CD4-positive, alpha-beta T cell treated with Interleukin-1 beta for 1 hour (primary cell): ENCODE data around the gene PAM.
"Not testable (repeated sequence)": the region's sequence is repeated elsewhere in the genome, so short reads cannot be mapped to it uniquely, and the experiment has no call there.

Experiments used
- DNase-seq, 2 donors: peaks; one replicate each; pipeline ENCODE4 v3.0.0-alpha.2; 2020 to 2022

The PAM gene

DNA sequence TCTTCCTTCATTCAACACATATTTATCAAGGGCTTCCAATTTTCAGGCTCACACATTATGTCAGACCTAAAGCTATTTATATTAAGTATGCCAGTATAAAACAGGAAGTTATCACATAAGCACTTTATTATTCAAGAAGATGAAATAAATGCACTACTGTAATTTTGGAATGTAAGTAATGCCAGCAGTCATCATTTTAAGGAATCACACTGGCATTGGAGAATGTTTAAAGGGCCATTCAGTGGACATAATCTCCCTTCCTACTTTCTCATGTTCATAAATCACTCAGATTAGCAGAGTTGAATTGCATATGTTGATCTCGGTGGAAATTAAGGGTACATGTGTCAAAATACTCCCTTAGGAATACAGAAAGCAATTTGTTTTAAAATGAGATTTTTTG, 200.4 kb downstream of the PAM start:
- no peak for DNase-seq

GRCh38 chr5:102956599-102956998, 201.5 kb downstream of the PAM start:
- DNase-seq, result no peak

DNA sequence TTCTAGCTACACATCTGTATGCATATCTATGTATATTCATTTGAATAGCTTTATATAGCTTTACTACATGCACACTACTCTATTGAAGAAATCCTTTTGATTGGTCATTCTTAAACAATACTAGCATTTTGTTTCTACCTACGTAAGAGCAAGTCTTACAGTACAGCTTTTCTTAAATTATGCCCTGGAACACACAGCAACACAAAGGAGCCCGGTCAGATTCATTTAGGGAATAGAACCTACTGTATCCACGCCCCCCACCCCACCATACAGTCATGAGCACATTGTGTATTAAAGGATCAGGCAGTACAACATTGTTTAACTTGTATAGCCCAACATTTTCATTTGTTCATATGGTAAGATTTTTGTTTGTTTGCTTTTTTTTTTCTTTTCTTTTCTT, 202.0 kb downstream of the PAM start:
- no peak for DNase-seq

DNA sequence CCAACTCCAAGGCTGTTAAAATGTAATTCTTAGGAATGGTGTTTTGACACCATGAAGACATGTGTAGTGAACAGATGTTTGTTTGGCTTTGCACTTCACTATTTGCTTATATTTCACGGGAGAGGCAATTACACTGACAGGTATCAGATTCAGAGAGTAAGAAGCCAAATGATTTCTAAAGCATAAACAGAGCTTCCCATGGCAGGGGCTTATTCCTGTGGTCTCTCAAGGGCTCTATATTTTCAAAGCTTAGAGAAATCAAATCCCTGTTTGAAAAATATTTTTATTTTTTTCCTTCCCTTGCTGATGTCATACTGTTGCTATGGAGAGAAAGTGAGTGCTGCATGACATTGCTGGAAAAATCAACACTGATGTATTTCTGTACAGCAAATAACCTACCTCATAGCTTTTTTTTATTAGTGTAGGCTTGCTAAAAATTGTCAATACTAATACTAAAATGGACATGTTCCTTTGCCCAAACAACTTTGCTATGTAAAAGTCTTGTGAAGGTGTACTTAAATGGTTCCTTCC, 203.4 kb downstream of the PAM start:
- no peak for DNase-seq

GRCh38 chr5:102959055-102959454, 203.9 kb downstream of the PAM start:
- DNase-seq, result no peak

GRCh38 chr5:102961671-102962070, 206.6 kb downstream of the PAM start:
- DNase-seq, result no peak

DNA sequence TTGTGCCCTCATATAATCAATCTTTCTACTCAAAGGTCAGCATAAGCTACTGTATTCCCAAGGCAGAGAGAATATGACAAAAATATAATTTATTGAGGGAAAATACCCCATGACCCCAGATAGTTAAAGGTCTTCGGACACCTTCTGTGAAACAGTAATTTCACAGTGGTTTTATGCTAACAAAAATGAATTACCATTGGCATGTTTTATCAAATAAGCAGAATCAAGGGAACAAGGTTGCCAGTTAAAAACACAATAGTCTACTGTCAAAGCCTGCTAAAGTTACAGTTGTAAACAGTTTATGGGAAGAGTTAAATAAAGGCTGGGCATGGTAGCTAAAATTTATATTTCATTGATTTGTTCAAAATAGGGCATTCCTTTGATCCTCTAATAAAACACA, 210.5 kb downstream of the PAM start:
- DNase-seq, result no peak

DNA sequence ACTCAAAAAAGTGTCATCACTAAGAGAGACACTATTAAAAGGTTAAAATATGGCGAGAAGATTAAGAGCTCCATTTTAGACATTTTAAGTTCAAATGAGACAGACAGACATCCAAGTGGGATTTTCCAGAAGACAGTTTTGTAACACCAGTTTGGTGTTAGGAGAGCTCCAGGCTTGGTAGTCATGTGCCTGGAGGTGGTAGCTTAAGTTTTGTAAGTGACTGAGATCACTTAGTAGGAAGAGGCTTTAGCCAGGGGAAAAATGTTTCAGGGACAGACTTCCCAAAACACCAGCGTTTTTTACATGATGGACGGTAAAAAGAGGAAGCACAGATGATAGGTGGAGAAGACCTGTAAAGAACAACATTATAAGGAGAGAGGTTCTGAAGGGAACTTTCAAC, 214.5 kb downstream of the PAM start:
- no peak for DNase-seq

DNA sequence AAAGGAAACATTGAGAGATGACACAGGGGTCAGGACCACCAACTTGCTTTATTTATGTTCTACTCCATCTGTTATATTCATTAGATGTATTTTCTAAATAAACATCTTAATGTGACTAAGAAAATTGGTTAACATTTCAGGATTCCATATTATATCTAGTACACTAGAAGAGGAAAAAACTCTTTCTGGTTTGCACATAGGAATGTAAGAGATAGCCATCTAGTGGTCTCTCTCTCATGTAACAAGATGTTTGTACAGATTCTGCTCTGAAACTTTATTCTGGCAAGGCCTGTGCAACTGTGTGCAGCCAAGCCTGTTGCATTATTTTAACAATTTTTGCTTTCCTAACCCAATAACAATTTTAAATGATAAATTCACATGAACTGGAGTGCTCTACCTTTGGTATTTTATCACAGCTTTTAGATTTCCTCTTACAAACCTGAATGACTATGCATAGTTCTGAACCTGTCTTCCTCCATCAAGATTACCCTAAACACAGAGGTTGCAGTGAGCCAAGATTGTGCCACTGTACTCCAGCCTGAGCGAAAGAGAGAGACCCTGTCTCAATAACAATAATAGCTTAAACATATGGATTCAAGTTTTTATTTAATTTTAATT, 216.7 kb downstream of the PAM start:
- no peak for DNase-seq

DNA sequence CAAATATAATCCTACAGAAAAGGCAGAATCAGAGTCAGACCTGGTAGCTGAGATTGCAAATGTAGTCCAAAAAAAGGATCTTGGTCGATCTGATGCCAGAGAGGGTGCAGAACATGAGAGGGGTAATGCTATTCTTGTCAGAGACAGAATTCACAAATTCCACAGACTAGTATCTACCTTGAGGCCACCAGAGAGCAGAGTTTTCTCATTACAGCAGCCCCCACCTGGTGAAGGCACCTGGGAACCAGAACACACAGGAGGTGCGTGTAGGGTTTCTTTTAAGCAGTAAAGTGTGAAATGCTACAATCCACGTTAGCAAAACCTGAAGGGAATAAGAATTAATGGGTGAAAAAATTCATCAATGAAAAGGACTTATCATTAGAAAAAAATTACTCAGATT, 219.1 kb downstream of the PAM start:
- DNase-seq, result no peak

DNA sequence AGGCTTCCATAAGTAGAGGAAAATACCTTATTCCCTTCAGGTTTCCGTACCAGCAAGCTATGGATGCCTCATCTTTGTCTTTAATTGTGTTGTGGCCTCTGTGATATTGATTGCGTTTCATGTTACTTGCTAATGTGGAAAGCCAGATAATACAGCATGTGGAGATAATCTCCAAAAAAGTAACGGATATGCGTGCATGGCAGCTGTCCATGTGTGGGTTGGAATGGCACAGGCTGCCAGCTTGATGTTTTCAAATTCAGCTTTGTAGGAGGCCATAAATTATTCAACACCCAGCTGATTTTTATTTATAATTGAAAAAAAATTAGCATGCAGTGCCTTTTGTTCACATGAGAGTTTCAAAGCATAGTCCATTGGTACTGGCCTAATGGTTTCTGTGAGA, 219.9 kb downstream of the PAM start:
- DNase-seq, result no peak

- DNase-seq, result no peak
Observed at GRCh38 chr5:102975457-102976182, 220.5 kb downstream of the PAM start.

- no peak for DNase-seq
Observed at GRCh38 chr5:102981957-102982635, 227.0 kb downstream of the PAM start.

DNA sequence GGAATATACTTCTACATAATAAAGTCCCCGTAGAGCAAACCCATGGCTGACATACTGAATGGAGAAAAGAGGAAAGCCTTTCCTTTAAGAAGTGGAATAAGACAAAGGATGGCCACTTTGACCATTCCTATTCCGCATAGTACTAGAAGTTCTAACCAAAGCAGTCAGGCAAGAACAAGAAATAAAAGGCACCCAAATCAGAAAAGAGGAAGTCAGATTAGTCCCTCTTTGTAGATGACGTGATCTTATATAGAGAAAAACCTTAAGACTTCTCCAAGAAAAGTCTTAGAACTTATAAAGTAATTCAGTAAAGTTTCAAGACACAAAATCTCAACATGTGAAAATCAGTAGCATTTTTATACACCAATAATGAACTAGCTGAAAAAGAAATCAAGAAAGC, 231.0 kb downstream of the PAM start:
- DNase-seq, result no peak

- no peak for DNase-seq
Observed at GRCh38 chr5:102988459-102988858, 233.4 kb downstream of the PAM start.

GRCh38 chr5:102991802-102992201, 236.7 kb downstream of the PAM start:
- no peak for DNase-seq

- no peak for DNase-seq
Observed at GRCh38 chr5:102996011-102996575, 241.0 kb downstream of the PAM start.

GRCh38 chr5:102998224-102998623, 243.1 kb downstream of the PAM start:
- no peak for DNase-seq

DNA sequence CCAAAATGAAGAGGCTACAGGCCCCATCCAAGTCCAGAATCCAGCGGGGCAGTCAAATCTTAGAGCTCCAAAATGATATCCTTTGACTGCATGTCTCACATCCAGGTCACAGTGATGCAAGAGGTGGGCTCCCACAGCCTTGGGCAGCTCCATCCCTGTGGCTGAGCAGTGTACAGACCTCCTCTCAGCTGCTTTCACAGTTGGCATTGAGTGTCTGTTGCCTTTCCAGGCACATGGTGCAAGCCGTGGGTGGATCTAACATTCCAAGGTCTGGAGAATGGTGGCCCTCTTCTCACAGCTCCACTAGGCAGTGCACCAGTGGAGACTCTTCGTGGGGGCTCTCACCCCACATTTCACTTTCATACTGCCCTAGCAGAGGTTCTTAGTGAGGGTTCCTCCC, 244.1 kb downstream of the PAM start:
- DNase-seq, result no peak

GRCh38 chr5:102999621-103000020, 244.5 kb downstream of the PAM start:
- DNase-seq, result not testable (repeated sequence)

- no peak for DNase-seq
Observed at GRCh38 chr5:103000089-103000488, 245.0 kb downstream of the PAM start.

GRCh38 chr5:103003872-103004271, 248.8 kb downstream of the PAM start:
- DNase-seq, result no peak

- no peak for DNase-seq
Observed at GRCh38 chr5:103005276-103005675, 250.2 kb downstream of the PAM start.

DNA sequence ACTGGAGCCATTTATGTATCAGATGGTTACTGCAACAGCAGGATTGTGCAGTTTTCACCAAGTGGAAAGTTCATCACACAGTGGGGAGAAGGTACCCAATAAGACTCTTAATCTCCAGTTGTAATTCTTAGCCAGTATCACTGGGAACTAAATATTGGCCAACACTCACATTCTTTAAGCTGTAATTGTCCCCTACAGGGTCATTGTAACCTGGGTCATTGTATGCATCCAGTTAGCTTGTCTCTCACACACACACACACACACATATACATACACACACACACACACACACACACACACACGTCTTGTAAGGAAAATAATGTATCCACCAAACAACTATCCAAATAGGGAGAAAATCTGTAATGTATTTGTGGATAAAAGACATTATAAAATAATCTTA, 251.8 kb downstream of the PAM start:
- no peak for DNase-seq
